IMR-90 (cell line): Measurements from ENCODE around the gene PRKACA. TPM values are rescaled to one million over a fixed set of nuclear protein-coding genes. Genes with fewer than 3 reads are reported as not detected.

Experiments used
- ATAC-seq: fragments of 200-7000 bp; cut with Tn5 transposase; 2 replicates; pipeline ENCODE4 v1.9.1; 2020; ENCODE audit warnings: low read depth, mild to moderate bottlenecking, moderate library complexity
- BruUV-seq: library from RNA; stranded (reverse); fragments of 400-500 nt; replicated peaks from 2 replicates; lab custom pipeline; 2021; lab: Mats Ljungman, UMichigan
- CTCF ChIA-PET: fragments of 300-600 bp; formaldehyde crosslinking; extraction: SDS; loops from one replicate; lab custom pipeline; 2021; ENCODE audit warnings: antibody characterized with exemption; lab: Yijun Ruan, JAX
- POLR2A ChIA-PET: fragments of 300-600 bp; sonication (Branson Sonifier 250); formaldehyde crosslinking; loops from one replicate; lab custom pipeline; 2022; ENCODE audit warnings: antibody characterized with exemption; ENCODE audit not compliant: unreplicated experiment; lab: Charles Lee
- DNase-seq: peaks from one replicate; pipeline ENCODE4 v3.0.0; 2013
- H2AFZ ChIP-seq: replicated peaks from 2 replicates; pipeline ENCODE3; 2013; ENCODE audit warnings: low read length, mild to moderate bottlenecking; ENCODE audit not compliant: poor library complexity
- H2AK5ac ChIP-seq: 2 replicates; pipeline ENCODE4 v1.6.1; 2013; ENCODE audit warnings: low read depth, low read length, inconsistent platforms
- H2AK9ac ChIP-seq: replicated peaks from 2 replicates; pipeline ENCODE3; 2013; ENCODE audit warnings: mild to moderate bottlenecking, low read depth, low read length, moderate library complexity; ENCODE audit not compliant: poor library complexity
- H2BK120ac ChIP-seq: 2 replicates; pipeline ENCODE4 v1.6.1; 2013; ENCODE audit warnings: low read depth, low read length, inconsistent platforms
- H2BK15ac ChIP-seq: 3 replicates; pipeline ENCODE4 v1.6.1; 2013; ENCODE audit warnings: low read depth, low read length, inconsistent platforms
- H2BK20ac ChIP-seq: 2 replicates; pipeline ENCODE4 v1.6.1; 2013; ENCODE audit warnings: low read depth, mild to moderate bottlenecking, inconsistent platforms, low read length, moderate library complexity
- H2BK5ac ChIP-seq: 2 replicates; pipeline ENCODE4 v1.6.1; 2013; ENCODE audit warnings: mild to moderate bottlenecking, low read depth, low read length, inconsistent platforms; ENCODE audit not compliant: poor library complexity, severe bottlenecking
- H3K14ac ChIP-seq: replicated peaks from 2 replicates; pipeline ENCODE4 v1.6.1; 2013; ENCODE audit warnings: low read depth, low read length, inconsistent platforms
- H3K18ac ChIP-seq: 2 replicates; pipeline ENCODE4 v1.6.1; 2013; ENCODE audit warnings: low read depth, low read length, control low read depth
- H3K23ac ChIP-seq: 2 replicates; pipeline ENCODE4 v1.6.1; 2013; ENCODE audit warnings: low read depth, low read length, inconsistent platforms
- H3K27ac ChIP-seq: 2 replicates; pipeline ENCODE4 v1.5.1; 2013; ENCODE audit warnings: mild to moderate bottlenecking, control low read depth, low read length; ENCODE audit not compliant: insufficient read depth
- H3K27me3 ChIP-seq: 2 replicates; pipeline ENCODE4 v1.6.1; 2013; ENCODE audit warnings: low read length; ENCODE audit not compliant: control insufficient read depth, insufficient read depth
- H3K36me3 ChIP-seq: 2 replicates; pipeline ENCODE4 v1.6.1; 2013; ENCODE audit warnings: low read length, mixed read lengths; ENCODE audit not compliant: control insufficient read depth, insufficient read depth
- H3K4ac ChIP-seq: 2 replicates; pipeline ENCODE4 v1.6.1; 2013; ENCODE audit warnings: low read depth, low read length, inconsistent platforms
- H3K4me1 ChIP-seq: 2 replicates; pipeline ENCODE4 v1.6.1; 2013; ENCODE audit warnings: low read length, mixed read lengths; ENCODE audit not compliant: control insufficient read depth, insufficient read depth
- H3K4me2 ChIP-seq: 2 replicates; pipeline ENCODE4 v1.6.1; 2013; ENCODE audit warnings: low read depth, mild to moderate bottlenecking, control low read depth, low read length, moderate library complexity
- H3K4me3 ChIP-seq: 2 replicates; pipeline ENCODE4 v1.5.1; 2013; ENCODE audit warnings: low read depth, mild to moderate bottlenecking, control low read depth, low read length, moderate library complexity; ENCODE audit not compliant: insufficient read depth
- H3K56ac ChIP-seq: 2 replicates; pipeline ENCODE4 v1.6.1; 2013; ENCODE audit warnings: low read length, inconsistent platforms; ENCODE audit not compliant: insufficient read depth; ENCODE audit errors: extremely low read depth
- H3K79me1 ChIP-seq, 2 experiments: 2 replicates each; pipeline ENCODE4 v1.6.1; 2013; ENCODE audit warnings: low read length in 2 of 2, inconsistent platforms in 1 of 2, low read depth in 1 of 2
- H3K9ac ChIP-seq: 2 replicates; pipeline ENCODE4 v1.6.1; 2013; ENCODE audit warnings: low read depth, low read length, control low read depth
- H3K9me1 ChIP-seq: 2 replicates; pipeline ENCODE4 v1.6.1; 2013; ENCODE audit warnings: low read length, inconsistent platforms; ENCODE audit not compliant: insufficient read depth
- H3K9me3 ChIP-seq: 2 replicates; pipeline ENCODE4 v1.6.1; 2013; ENCODE audit warnings: low read length; ENCODE audit not compliant: control insufficient read depth, insufficient read depth
- H4K20me1 ChIP-seq: 2 replicates; pipeline ENCODE4 v1.6.1; 2013; ENCODE audit warnings: low read length, inconsistent platforms; ENCODE audit not compliant: insufficient read depth
- H4K5ac ChIP-seq: 2 replicates; pipeline ENCODE4 v1.6.1; 2013; ENCODE audit warnings: mild to moderate bottlenecking, low read depth, low read length, control low read depth
- H4K8ac ChIP-seq, 2 experiments: 2 replicates each; pipeline ENCODE4 v1.6.1; 2013; ENCODE audit warnings: low read depth in 2 of 2, low read length in 2 of 2, control low read depth in 1 of 2, inconsistent platforms in 1 of 2
- H4K91ac ChIP-seq: 2 replicates; pipeline ENCODE4 v1.6.1; 2013; ENCODE audit warnings: low read depth, low read length, inconsistent platforms; ENCODE audit not compliant: insufficient read depth
- CEBPB ChIP-seq: IDR thresholded peaks from 2 replicates; pipeline ENCODE4 v1.6.1; 2012; ENCODE audit warnings: low read depth, low read length, improper control_type of control experiment
- MAFK ChIP-seq: IDR thresholded peaks from 2 replicates; pipeline ENCODE4 v1.6.1; 2012; ENCODE audit warnings: low read depth, low read length, improper control_type of control experiment
- MAZ ChIP-seq: IDR thresholded peaks from 2 replicates; pipeline ENCODE4 v1.6.1; 2012; ENCODE audit warnings: low read depth, mild to moderate bottlenecking, low read length, improper control_type of control experiment, moderate library complexity, borderline replicate concordance
- NFE2L2 ChIP-seq: fragments of 150-350 bp; IDR thresholded peaks from 2 replicates; pipeline ENCODE4 v1.6.1; 2016; ENCODE audit warnings: low read depth, mild to moderate bottlenecking, low read length
- POLR2A ChIP-seq: IDR thresholded peaks from 2 replicates; pipeline ENCODE4 v1.6.1; 2012; ENCODE audit warnings: mild to moderate bottlenecking, low read depth, low read length
- RFX5 ChIP-seq: IDR thresholded peaks from 2 replicates; pipeline ENCODE4 v1.8.0; 2012; ENCODE audit warnings: low read depth, mild to moderate bottlenecking, low read length, moderate library complexity
- WGBS, 2 experiments: methylation state at CpG; one replicate each; pipeline versions ENCODE4 v1.1.5 to v1.1.7; 2013; ENCODE audit warnings: missing lambda C conversion rate in 2 of 2; ENCODE audit not compliant: insufficient read length in 1 of 2; ENCODE audit errors: extremely low coverage in 2 of 2; 5-methylcytosine and 5-hydroxymethylcytosine counted together
- dilution Hi-C: fragments of 300-500 bp; cut with HindIII; formaldehyde crosslinking; loops from one replicate; pipeline ENCODE4 v1.14.3; 2018; ENCODE audit warnings: low sequenced_read_pairs; ENCODE audit not compliant: unreplicated experiment
- in situ Hi-C: fragments of 300-500 bp; cut with MboI; formaldehyde crosslinking; loops from 3 replicates; pipeline ENCODE4 v1.14.3; 2019; ENCODE audit warnings: low sequenced_read_pairs, inconsistent platforms, mixed read lengths
- intact Hi-C: fragments of 100-400 bp; cut with micrococcal nuclease; formaldehyde crosslinking; loops from 2 replicates; pipeline ENCODE4 v1.10.0; 2022
- polyA plus RNA-seq, 3 experiments: library from polyadenylated mRNA; depleted of rRNA; stranded (reverse); fragments of >200 nt; gene quantifications; 2 replicates each; pipeline ENCODE4 v1.2.3, GENCODE V29; 2012; ENCODE audit warnings: low replicate concordance in 1 of 3
- total RNA-seq: library from RNA; depleted of rRNA; stranded (reverse); fragments of >200 nt; gene quantifications from 2 replicates; pipeline ENCODE4 v1.2.3, GENCODE V29; 2012

The PRKACA gene
- total and polyA plus RNA-seq, 2 of the 4 experiments (the other 2 are of a cell fraction) = 18.1 to 94.5 TPM

GRCh38 chr19:14080887-14081796 lies 36.4 kb downstream of the PRKACA start:
- H3K79me1 ChIP-seq = peaks cover 12 to 23% of the 10 kb centered on the region in 2 experiments
- CTCF ChIA-PET = interaction anchor here (0.6 to 1.2 kb wide), 2 partner anchors 55 to 297 kb away, joined by 3 to 4 read pairs; partner anchors contain the start of gene ASF1B

More at GRCh38 chr19:14080887-14081796, 36.4 kb downstream of the PRKACA start:
- H4K5ac ChIP-seq = peak overlapping the region; percentile 96
- in situ Hi-C loops = loop anchor here (25.0 kb wide), 1 partner anchor 319 kb away; the partner anchor contains the start of genes C19orf53 and MRI1
- H2BK5ac ChIP-seq = peak overlapping the region; percentile 70
- H3K4me2 ChIP-seq = peak overlapping the region; percentile 95
- no peaks in the 10 kb centered on the region for H4K20me1 ChIP-seq
- peak overlapping the region; percentile 87 for H3K4ac ChIP-seq
- peak; percentile 99 for DNase-seq
- H2BK20ac ChIP-seq = no peak overlapping the region
- H2AK5ac ChIP-seq = no peak overlapping the region; the same call in 1 of the 2 replicates
- H3K18ac ChIP-seq = peak overlapping the region; percentile 12; the same call in 1 of the 2 replicates
- TF ChIP-seq MAFK = peak; percentile 39
- TF ChIP-seq POLR2A = peak; percentile 81
- no peak for TF ChIP-seq RFX5
- TF ChIP-seq NFE2L2 = no peak
- peak; percentile 84 for TF ChIP-seq CEBPB
- peak; percentile 93; the same call in 1 of the 2 replicates for TF ChIP-seq MAZ
- peaks cover 8% of the 10 kb centered on the region for H3K4me1 ChIP-seq
- H2AK9ac ChIP-seq = peak overlapping the region; percentile 95
- H3K9me3 ChIP-seq = no peaks in the 10 kb centered on the region
- ATAC-seq = peak; percentile 95
- H2BK15ac ChIP-seq = no peak overlapping the region
- H4K8ac ChIP-seq = peak overlapping the region; percentile 94 to 97
- H3K56ac ChIP-seq = peak overlapping the region; percentile 59
- peaks cover 10% of the 10 kb centered on the region; the same call in 1 of the 2 replicates for H3K9me1 ChIP-seq
- H3K36me3 ChIP-seq = no peaks in the 10 kb centered on the region
- peak overlapping the region; percentile 77 for H3K27ac ChIP-seq
- intact Hi-C loops = no loop called here
- H3K4me3 ChIP-seq = peak overlapping the region; percentile 67
- peak overlapping the region; percentile 81 for H3K9ac ChIP-seq
- no peaks in the 10 kb centered on the region for H3K27me3 ChIP-seq
- H3K14ac ChIP-seq = peak overlapping the region; percentile 90
- BruUV-seq = no TSS peak
- POLR2A ChIA-PET = interaction anchor here (0.6 kb wide), 1 partner anchor 1121 kb away, joined by 3 read pairs; no protein-coding TSS in a partner anchor
- peak overlapping the region; percentile 76 for H4K91ac ChIP-seq
- 0% methylated on average over 14 of the region's 50 CpGs; no CpG with 5 or more reads in 1 of the 2 experiments for WGBS, 2 experiments
- H2AFZ ChIP-seq = peak overlapping the region; percentile 94
- peak overlapping the region; percentile 66 for H3K23ac ChIP-seq
- dilution Hi-C loops = no loop called here
- peak overlapping the region; percentile 42; the same call in 1 of the 2 replicates for H2BK120ac ChIP-seq
